ENCODE measurements around the gene OXSR1.

DNA sequence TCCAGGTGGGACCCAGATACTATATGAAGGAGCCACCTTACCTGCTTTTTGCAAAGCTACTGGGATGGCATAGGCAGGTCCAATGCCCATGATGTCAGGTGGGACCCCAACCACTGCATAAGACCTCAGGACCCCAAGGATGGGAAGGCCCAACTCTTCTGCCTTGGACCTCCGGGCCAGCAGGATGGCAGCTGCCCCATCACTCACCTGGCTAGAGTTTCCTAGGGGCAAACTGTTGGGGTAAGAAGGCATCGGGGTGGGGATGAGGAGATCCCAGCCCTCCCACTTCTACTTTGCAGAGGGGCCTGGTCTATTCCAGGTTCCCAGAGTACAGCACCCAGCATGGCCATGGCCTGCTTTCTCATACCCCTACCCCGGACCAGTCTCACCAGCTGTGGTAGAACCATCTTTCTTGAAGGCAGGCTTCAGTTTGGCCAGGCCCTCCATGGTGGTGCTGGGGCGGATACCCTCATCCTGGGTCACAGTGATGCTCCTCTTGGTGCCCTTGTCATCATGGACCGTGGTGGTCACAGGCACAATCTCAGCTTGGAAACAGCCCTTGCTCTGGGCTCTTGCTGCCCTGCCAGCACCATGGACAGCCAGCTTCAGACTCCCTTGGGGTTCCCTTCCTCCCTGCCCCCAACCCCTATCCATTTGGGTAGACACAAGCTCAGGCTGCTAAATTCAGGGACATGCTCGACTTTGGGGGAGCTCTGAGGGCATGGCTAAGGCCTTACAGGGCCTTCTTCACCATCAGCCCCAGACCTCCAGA lies 39.0 kb upstream of the OXSR1 start:
- TF ChIP-seq EP300 (IDR thresholded peaks at IDR 0.05; ENCODE audit: low read depth in 2 of 2, low read length in 2 of 2) (no peak), EP300 (CRISPR knock-in tag; IDR thresholded peaks at IDR 0.05; ENCODE audit: borderline replicate concordance) (no peak), FOXK2 (IDR thresholded peaks at IDR 0.05) (no peak), TARDBP (CRISPR knock-in tag; IDR thresholded peaks at IDR 0.05) (no peak), TEAD2 (CRISPR knock-in tag; IDR thresholded peaks at IDR 0.05) (no peak), SETDB1 (CRISPR knock-in tag; IDR thresholded peaks at IDR 0.05; ENCODE audit: borderline replicate concordance) (no peak), JUN (CRISPR knock-in tag; IDR thresholded peaks at IDR 0.05) (no peak), MZF1 (CRISPR knock-in tag; IDR thresholded peaks at IDR 0.05; ENCODE audit: borderline replicate concordance) (no peak), FOXM1 (CRISPR knock-in tag; IDR thresholded peaks at IDR 0.05) (no peak), HNF4G (IDR thresholded peaks at IDR 0.05; ENCODE audit: borderline replicate concordance, low read depth, low read length) (no peak), HNF4G (CRISPR knock-in tag; IDR thresholded peaks at IDR 0.05; ENCODE audit: borderline replicate concordance, low read depth) (no peak), FOXJ3 (CRISPR knock-in tag; IDR thresholded peaks at IDR 0.05; ENCODE audit: borderline replicate concordance) (no peak)
- TF ChIP-seq, protein P1, sequence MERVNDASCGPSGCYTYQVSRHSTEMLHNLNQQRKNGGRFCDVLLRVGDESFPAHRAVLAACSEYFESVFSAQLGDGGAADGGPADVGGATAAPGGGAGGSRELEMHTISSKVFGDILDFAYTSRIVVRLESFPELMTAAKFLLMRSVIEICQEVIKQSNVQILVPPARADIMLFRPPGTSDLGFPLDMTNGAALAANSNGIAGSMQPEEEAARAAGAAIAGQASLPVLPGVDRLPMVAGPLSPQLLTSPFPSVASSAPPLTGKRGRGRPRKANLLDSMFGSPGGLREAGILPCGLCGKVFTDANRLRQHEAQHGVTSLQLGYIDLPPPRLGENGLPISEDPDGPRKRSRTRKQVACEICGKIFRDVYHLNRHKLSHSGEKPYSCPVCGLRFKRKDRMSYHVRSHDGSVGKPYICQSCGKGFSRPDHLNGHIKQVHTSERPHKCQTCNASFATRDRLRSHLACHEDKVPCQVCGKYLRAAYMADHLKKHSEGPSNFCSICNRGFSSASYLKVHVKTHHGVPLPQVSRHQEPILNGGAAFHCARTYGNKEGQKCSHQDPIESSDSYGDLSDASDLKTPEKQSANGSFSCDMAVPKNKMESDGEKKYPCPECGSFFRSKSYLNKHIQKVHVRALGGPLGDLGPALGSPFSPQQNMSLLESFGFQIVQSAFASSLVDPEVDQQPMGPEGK (CRISPR knock-in tag; IDR thresholded peaks at IDR 0.05) = no peak
- TF ChIP-seq, protein P2, sequence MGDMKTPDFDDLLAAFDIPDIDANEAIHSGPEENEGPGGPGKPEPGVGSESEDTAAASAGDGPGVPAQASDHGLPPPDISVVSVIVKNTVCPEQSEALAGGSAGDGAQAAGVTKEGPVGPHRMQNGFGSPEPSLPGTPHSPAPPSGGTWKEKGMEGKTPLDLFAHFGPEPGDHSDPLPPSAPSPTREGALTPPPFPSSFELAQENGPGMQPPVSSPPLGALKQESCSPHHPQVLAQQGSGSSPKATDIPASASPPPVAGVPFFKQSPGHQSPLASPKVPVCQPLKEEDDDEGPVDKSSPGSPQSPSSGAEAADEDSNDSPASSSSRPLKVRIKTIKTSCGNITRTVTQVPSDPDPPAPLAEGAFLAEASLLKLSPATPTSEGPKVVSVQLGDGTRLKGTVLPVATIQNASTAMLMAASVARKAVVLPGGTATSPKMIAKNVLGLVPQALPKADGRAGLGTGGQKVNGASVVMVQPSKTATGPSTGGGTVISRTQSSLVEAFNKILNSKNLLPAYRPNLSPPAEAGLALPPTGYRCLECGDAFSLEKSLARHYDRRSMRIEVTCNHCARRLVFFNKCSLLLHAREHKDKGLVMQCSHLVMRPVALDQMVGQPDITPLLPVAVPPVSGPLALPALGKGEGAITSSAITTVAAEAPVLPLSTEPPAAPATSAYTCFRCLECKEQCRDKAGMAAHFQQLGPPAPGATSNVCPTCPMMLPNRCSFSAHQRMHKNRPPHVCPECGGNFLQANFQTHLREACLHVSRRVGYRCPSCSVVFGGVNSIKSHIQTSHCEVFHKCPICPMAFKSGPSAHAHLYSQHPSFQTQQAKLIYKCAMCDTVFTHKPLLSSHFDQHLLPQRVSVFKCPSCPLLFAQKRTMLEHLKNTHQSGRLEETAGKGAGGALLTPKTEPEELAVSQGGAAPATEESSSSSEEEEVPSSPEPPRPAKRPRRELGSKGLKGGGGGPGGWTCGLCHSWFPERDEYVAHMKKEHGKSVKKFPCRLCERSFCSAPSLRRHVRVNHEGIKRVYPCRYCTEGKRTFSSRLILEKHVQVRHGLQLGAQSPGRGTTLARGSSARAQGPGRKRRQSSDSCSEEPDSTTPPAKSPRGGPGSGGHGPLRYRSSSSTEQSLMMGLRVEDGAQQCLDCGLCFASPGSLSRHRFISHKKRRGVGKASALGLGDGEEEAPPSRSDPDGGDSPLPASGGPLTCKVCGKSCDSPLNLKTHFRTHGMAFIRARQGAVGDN (CRISPR knock-in tag; IDR thresholded peaks at IDR 0.05) = no peak; the same call in 1 of the 2 replicates
